Fibroblast of skin of abdomen (primary cell): Measurements from ENCODE around the gene NUBP1.

ENCODE experiments used
- DNase-seq: peaks from one replicate; pipeline ENCODE4 v3.0.0-alpha.2; 2013

NUBP1 gene

DNA sequence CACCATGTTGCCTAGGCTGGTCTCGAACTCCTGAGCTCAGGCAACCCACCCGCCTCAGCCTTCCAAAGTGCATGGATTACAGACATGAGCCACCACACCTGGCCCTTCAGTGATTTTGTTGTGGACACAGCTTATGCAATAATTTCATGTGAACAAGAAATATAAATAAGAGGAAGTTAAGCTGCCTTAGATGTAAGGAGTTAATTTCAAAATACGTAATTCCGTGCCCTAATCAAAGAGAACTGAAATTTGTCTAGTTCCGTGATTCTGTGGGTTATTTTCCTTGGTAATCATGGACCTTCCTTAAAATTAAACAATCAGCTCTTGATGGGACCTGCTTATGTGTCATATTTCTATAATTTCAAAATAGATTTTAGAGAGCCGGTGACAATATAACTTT, 63.1 kb downstream of the NUBP1 start:
- no peak for DNase-seq

DNA sequence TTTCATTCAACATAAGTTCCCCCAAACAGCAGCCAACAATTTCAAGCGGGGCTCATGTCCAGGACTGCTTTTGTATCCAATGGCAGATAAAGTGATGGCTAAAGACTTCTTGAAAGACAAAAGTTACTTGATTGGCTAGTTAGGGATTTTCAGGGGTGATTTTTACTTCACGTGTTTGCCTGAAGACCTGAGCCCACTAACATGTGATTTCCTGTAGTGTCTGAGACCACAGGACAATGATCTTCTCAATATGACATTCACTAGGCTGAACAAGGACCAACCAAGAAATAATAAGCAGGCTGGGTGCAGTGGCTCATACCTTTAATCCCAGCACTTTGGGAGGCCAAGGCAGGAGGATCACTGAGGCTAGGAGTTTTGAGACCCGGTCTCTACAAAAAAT, 64.6 kb downstream of the NUBP1 start:
- DNase-seq = no peak

DNA sequence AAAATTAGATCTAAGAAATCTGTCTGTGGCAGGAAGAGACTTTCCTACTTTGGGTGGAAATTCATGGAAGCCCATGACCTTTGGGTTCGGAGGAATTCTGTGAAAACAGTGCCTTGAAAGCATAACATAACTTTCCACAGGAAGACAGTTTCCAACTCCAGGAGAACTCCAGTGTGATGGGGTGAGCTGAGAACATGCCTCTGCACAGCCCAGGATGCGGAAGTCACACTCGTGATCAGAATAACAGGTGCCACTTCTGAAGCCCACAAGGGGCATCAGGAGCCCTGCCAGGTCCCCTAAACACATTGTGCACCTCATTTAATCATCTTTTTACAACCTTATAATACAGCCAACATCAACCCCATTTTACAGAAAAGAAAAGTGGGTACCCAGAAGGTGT, 65.2 kb downstream of the NUBP1 start:
- DNase-seq = no peak

DNA sequence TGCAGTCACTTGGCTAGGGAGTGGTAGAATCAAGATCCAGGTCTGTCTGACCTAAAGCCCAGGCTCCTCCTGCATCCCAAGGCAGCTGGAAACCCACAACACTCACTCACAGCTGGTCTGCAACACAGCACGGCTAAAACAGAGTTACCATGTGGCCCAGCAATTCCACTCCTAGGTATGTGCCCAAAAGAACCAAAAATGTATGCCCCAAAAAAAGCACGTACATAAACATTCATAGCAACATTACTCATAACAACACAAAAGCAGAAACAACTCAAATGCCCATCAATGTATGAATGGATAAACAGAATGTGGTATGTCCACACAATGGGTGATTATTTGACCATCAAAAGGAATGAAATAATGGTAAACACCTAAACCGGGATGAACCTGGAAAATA, 66.1 kb downstream of the NUBP1 start:
- no peak for DNase-seq

DNA sequence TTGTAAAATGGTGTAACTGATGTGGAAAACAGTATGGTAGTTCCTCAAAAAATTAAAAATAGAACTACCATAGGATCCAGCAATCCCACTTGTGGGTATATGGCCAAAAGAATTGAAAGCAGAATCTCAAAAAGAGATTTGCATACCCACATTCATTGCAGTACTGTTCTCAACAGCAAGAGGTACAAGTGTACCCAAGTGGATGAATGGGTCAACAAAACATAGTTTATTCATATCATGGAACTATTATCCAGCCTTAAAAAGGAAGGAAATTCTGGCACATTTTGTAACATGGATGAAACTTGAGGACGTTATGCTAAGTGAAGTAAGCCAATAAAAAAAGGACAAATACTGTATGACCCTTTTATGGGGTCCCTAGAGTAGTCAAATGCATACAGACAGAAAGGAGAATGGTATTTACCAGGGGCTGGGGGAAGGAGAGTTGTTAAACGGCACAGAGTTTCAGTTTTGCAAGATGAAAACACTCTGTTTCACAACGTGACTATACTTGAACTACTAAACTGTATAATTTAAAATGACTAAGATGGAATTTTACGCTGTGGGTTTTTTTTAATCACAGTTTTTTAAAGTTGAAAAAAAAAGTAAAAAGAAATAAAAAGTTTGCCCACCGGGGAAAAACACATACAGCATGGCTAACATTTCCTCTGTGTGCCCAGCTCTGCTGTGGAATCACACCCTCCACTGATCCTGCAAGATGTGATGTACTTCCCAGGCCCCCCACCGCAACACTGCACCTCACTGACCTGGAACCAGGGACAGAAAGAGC, 68.9 kb downstream of the NUBP1 start:
- DNase-seq = no peak

DNA sequence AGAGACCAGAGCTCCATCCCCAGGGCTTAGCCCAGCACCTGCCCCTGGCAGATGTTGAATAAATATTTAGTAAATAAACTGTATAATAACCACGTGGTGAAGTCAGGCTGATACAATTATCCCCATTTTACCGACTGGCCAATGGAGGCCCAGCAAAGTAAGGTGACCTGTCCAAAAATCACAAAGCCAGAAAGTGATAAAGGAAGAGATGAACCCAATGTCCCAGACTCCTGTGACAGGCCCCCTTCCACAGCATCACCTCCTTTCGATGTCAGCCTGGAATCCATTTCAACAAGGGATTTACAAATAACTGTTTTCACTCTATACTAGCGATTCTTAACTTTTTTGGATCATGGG, 69.4 kb downstream of the NUBP1 start:
- no peak for DNase-seq

DNA sequence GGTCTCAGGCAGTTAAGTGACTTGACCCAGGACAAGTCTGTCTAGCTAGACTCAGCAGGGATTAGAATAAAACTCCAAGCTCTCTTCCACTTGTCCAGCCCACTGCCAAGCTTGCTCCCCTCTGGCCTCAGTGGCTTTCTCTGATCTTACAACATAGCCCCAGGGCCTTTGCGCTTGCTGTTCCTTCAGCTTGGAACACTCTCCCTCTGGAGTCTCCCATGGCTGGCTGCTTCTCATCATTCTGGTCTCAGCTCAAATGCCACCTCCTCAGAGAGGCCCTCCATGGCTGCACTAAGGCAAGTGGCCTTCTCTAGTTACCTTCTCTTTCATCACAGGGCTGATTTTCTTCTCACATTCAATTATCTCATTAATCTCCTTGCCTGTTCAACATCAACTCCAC, 73.9 kb downstream of the NUBP1 start:
- no peak for DNase-seq

DNA sequence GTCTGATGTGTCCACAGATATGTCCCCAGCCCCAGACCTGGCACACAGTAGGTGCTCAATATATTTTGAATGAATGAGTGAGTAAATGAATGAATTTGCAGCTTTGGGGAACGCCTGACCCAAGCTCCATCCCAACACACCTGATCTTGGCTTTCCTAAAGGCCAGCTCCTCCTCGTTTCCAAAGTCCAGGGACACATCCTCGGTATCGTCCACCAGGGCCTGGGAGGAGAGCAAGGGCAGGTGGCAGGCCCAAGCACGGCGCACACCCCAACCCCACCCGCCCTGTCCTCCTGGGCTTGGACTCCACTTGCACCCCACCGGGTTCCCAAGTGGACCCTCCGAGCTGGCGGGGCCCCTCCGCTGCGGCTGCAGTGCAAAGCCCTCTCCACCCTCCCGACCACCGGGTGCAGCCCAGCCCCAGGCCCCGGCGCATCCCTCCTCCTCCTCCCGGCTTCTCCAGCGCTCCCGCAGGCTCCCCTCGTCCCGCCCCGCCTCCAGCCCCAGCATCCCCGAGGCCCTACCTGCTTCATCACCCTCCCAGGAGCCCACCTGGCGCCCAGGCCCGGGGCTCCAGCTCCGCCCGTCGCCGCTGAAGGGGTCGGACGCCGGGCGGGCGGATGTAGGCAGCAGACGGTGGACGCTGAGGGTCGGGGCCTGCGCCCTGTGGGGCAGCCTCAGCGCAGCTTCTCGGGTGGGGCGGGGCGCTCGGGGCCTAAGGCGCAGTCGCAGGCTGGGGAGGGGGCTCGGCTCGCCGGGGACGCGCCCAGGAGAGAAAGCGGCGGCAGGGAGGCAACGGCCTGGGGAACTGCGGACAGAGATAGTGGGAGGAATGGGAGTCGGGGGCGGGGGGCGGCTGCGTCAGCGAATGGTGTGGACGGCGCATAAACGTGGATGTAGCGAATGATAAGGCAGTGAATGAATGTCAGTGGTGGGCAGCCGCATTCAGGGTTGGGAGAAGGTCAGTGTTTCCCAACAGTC, 74.6 kb downstream of the NUBP1 start, which contains the start of gene TVP23A:
TVP23A (minus strand) TSS at position 832 of the 979 bp plus-strand sequence; CDS start at position 531, 301 bp downstream.
- no peak for DNase-seq
